LNCaP clone FGC (cell line): ENCODE data around the gene AGPAT3.

Experiments
- DNase-seq: peaks from one replicate; pipeline ENCODE4 v3.0.0-alpha.2; 2011; ENCODE audit warnings: low read depth
- H3K4me3 ChIP-seq: 2 replicates; pipeline ENCODE4 v1.5.1; 2011; ENCODE audit warnings: mild to moderate bottlenecking, low read depth, low read length, control low read depth
- TF ChIP-seq, protein P1 (sequence below): IDR thresholded peaks from 2 replicates; pipeline ENCODE4 v1.5.1; 2012; ENCODE audit warnings: mild to moderate bottlenecking; ENCODE audit not compliant: control insufficient read depth, insufficient read depth; ENCODE audit errors: extremely low read depth

Gene AGPAT3

DNA sequence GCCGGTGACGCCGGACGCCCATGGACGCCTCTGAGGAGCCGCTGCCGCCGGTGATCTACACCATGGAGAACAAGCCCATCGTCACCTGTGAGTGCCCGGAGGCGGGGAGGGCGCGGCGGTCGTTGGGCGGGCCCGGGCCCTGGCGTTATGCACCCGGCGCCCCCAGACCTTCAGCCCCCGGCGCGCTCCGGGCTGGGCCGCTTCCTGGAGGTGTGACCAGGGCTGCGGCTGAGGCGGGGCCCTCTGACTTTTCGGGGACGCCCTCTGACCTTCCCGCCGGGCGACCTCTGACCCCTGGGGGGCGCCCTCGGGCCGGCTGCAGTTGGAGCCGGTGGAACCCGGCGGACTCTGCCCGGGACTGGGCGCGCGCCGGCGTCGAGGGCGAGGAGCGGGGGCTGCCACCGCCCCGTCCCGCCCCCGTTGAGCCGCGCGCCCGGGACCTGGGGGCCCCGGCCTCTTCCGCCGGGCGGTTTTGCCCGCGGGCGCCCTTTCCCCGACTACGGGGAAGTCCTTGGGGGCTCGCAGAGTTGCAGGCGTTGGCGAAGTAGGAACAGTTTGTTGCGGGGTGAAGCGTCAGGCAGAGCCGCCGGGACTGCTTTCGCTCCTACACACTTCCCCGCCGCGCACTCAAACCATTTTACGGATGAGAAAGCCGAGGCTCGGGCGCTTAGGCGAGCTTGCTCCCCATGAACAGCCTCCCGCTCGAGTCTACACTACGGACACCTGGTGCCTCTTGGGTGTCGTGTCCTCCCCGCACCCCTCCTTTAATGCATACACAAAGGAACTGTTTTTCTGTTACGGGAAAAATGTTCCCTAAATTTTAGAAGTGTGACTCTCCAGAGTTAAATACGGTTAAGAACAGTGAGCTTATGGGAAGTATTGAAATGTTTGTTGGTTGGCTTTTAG, 147.7 kb downstream of the AGPAT3 start:
- H3K4me3 ChIP-seq = peak overlapping the region; percentile 83
- TF ChIP-seq, protein P1, sequence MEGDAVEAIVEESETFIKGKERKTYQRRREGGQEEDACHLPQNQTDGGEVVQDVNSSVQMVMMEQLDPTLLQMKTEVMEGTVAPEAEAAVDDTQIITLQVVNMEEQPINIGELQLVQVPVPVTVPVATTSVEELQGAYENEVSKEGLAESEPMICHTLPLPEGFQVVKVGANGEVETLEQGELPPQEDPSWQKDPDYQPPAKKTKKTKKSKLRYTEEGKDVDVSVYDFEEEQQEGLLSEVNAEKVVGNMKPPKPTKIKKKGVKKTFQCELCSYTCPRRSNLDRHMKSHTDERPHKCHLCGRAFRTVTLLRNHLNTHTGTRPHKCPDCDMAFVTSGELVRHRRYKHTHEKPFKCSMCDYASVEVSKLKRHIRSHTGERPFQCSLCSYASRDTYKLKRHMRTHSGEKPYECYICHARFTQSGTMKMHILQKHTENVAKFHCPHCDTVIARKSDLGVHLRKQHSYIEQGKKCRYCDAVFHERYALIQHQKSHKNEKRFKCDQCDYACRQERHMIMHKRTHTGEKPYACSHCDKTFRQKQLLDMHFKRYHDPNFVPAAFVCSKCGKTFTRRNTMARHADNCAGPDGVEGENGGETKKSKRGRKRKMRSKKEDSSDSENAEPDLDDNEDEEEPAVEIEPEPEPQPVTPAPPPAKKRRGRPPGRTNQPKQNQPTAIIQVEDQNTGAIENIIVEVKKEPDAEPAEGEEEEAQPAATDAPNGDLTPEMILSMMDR = peak; percentile 34
- DNase-seq = no peak

DNA sequence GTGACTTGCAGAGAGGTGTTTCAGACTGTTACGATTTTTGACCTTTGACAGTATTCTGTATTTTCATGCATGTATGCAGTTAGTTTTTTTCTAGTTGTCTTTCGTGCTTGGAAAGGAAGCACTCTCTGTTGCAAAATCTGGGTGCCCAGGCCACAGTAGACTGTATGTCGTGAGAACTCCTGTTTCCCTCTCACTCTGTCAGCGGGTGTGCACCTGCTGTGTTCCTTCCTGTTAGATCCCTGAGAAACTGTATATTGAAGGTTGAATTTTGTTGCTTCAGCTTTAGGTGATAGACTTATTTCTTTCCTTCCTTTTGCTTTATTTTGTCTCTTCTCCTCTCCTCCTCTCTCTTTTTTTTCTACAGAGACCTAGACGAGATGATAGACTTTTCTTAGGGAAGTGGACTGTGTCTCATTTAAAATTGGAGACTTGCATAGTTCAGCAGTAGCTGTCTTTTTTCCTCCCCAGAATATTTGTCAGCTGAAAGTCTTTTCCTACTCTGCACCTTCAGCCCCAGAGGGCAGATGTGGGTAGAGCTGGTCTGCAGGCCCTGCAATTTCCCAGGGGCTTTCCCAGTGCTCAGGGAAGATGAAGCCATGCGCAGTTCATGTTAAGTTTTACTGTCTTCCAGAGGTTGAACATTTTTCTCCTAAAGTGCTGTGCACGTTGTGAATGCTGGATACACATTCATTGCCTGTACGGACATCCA, 148.5 kb downstream of the AGPAT3 start:
- peak overlapping the region; percentile 83 for H3K4me3 ChIP-seq
- no peak for DNase-seq
- TF ChIP-seq, protein P1 = no peak

DNA sequence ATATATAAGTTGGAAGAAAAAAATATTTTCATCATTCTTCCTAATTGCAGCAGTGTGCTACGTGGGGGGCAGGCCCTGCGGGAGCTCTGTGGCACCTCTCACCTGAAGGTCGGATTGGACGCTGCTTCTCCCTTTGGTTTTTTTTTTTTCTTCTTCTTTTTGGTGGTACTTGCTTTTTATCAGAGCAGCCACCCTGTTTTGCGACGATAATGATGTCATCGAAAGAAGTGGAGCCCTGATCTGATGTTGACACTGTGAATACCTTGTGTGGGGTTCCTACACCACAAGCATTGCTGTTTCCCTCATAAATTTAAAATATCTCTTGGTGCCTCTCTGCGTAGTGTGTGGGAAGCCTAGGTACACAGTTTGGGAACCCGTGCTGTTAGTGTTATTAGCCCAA, 152.6 kb downstream of the AGPAT3 start:
- DNase-seq = no peak
- TF ChIP-seq, protein P1 = no peak
- no peak overlapping the region for H3K4me3 ChIP-seq

DNA sequence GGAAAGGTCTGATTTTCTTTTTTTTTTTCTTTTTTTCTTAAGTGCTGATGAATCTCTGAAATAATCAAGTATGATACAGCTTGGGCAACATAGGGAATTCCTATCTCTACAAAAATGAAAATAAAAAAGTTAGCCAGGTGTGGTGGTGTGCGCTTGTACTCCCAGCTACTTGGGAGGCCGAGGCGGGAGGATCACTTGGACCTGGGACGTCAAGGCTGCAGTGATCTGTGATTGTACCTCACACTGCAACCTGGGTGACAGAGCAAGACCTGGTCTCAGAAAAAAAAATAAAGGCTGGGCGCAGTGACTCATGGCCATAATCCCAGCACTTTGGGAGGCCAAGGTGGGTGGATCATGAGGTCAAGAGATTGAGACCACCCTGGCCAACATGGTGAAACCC, 153.1 kb downstream of the AGPAT3 start:
- H3K4me3 ChIP-seq = no peak overlapping the region
- DNase-seq = no peak
- TF ChIP-seq, protein P1 = no peak

DNA sequence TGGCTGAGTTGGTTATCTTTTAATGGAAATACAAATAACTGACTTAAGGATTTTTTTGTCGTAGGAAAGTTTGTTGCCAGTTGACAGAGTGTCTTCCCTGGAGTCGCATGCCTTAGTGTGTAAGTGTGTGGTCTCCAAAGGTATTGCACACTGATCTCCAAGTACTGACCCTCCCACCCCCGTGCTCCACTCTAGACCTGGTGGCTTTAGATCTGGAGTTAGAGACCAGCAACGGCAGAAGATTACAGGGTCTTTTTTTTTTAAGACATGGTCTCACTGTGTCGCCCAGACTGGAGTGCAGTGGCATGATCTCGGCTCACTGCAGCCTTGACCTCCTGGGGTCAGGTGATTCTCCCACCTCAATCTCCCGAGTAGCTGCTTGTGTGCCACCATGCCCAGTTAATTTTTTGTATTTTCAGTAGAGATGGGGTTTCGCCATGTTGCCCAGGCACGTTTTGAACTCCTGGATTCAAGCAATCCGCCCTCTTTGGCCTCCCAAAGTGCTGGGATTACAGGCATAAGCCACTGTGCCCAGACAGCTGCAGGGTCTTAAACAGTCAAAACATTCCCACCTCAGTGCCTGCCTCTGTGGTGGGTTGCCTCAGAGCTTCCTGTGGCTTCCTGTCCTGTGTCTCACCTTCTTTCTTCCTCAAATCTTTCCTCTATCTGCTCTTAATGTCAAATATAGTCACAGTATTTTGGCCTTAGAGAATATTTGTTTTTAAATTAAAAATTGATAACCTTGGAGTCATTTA, 154.0 kb downstream of the AGPAT3 start:
- DNase-seq = no peak
- H3K4me3 ChIP-seq = no peak overlapping the region
- TF ChIP-seq, protein P1 = no peak

DNA sequence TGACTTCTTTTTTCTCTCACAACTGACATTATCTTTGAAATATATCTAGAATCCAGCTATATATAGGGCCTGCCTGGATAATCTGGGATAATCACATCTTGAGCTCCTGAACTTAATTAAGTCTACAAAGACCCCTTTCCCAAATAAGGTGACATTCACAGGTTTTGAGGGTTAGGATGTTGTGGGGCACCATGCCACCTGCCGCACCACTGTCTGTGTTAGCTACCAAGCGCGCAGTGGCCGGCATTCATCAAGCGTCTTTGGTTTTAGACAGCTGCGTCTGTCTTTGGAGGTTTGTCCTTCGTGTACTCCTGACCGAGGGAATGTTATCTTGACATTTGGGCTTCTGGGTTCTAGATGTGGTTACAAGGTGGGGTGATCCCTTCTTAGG, 154.5 kb downstream of the AGPAT3 start:
- DNase-seq = no peak
- no peak overlapping the region for H3K4me3 ChIP-seq
- TF ChIP-seq, protein P1 = no peak
